Ascending aorta (tissue), 2 donors: ENCODE results near the gene HOXC11. TPM values are rescaled to one million over a fixed set of nuclear protein-coding genes. Genes with fewer than 3 reads are reported as not detected.

Source experiments
- DNase-seq, 2 donors: peaks; one replicate each; pipeline ENCODE4 v3.0.0-alpha.2; 2019; ENCODE audit warnings: low spot score in 2 of 2
- H3K27ac ChIP-seq, 2 donors: fragments of 200-600 bp; sonication (generic); one replicate each; pipeline ENCODE4 v1.5.1; 2016 to 2017; ENCODE audit warnings: mild to moderate bottlenecking in 1 of 2
- H3K27me3 ChIP-seq: fragments of 200-600 bp; sonication (generic); one replicate; pipeline ENCODE4 v1.5.1; 2017
- H3K36me3 ChIP-seq, 2 donors: fragments of 200-600 bp; sonication (generic); one replicate each; pipeline ENCODE4 v1.5.1; 2016
- H3K4me1 ChIP-seq, 2 donors: fragments of 200-600 bp; sonication (generic); one replicate each; pipeline ENCODE4 v1.5.1; 2016 to 2017; ENCODE audit warnings: mild to moderate bottlenecking in 1 of 2
- H3K4me3 ChIP-seq, 2 donors: fragments of 200-600 bp; sonication (generic); one replicate each; pipeline ENCODE4 v1.5.1; 2016 to 2017; ENCODE audit warnings: mild to moderate bottlenecking in 1 of 2
- H3K9me3 ChIP-seq, 2 donors: fragments of 200-600 bp; sonication (generic); one replicate each; pipeline ENCODE4 v1.5.1; 2016
- intact Hi-C: fragments of 100-400 bp; cut with DNase I; formaldehyde crosslinking; loops from one replicate; pipeline ENCODE4 v1.15.1; 2023
- total RNA-seq: library from RNA; depleted of rRNA; stranded (reverse); fragments of >200 nt; gene quantifications from one replicate; pipeline ENCODE4 v1.1.0, GENCODE V29; 2016
- TF ChIP-seq, protein P1 (sequence below), 3 experiments: fragments of 200-600 bp in 2 of 3; fragments of 450-650 bp in 1 of 3; sonication (generic) in 2 of 3; IDR thresholded peaks; one replicate each; pipeline ENCODE4 v1.5.1; 2016 to 2019; ENCODE audit warnings: antibody characterized with exemption in 3 of 3, mild to moderate bottlenecking in 1 of 3, moderate library complexity in 1 of 3

HOXC11 gene
- total RNA-seq, 1 donor from 2014 or later: 0.32 TPM

DNA sequence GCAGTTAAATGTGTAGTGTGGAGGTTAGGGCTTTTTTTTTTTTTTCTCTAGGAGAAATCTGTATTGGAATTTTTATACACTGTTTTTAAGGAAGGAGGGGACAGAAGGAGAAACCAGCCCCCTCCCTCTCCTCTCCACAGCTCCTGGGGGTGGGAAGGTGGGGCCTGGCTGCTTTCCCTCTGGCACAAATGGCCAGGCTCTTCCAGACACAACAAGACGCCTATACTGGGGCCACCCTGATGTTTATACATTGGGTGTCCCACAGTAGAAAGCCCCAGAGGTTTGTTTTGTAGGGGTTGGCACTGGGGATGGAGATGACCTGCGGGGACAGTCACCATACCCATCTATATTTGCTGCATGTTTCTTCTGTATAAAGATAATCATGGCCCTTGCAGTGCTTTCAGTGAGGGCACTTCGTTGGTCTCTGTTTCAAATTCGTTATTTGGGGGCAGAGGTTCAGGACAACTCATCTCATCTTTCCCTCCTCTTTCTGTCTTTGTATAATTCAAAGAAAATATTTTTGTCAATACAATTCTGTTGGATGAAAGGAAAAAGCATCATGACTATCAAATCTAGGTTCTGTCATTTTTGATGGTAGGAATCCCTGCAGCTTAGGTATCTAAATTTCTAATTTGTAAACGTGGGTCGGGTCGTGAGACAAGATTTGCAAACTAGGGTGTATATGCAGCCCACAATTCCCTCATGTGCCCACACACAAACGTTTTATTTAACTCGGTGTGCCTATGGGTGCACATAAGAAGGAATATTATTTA is 4.1 kb downstream of the HOXC11 start:
- no peaks in the 10 kb centered on the region for H3K36me3 ChIP-seq
- no peak overlapping the region for H3K27ac ChIP-seq
- DNase-seq: no peak
- no peaks in the 10 kb centered on the region for H3K9me3 ChIP-seq
- intact Hi-C loops: no loop called here
- TF ChIP-seq, protein P1, sequence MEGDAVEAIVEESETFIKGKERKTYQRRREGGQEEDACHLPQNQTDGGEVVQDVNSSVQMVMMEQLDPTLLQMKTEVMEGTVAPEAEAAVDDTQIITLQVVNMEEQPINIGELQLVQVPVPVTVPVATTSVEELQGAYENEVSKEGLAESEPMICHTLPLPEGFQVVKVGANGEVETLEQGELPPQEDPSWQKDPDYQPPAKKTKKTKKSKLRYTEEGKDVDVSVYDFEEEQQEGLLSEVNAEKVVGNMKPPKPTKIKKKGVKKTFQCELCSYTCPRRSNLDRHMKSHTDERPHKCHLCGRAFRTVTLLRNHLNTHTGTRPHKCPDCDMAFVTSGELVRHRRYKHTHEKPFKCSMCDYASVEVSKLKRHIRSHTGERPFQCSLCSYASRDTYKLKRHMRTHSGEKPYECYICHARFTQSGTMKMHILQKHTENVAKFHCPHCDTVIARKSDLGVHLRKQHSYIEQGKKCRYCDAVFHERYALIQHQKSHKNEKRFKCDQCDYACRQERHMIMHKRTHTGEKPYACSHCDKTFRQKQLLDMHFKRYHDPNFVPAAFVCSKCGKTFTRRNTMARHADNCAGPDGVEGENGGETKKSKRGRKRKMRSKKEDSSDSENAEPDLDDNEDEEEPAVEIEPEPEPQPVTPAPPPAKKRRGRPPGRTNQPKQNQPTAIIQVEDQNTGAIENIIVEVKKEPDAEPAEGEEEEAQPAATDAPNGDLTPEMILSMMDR (IDR thresholded peaks at IDR 0.05): no peak
- peaks cover 5 to 24% of the 10 kb centered on the region in 2 donors for H3K4me1 ChIP-seq
- H3K27me3 ChIP-seq: peaks cover 43% of the 10 kb centered on the region
- H3K4me3 ChIP-seq: no peak overlapping the region

DNA sequence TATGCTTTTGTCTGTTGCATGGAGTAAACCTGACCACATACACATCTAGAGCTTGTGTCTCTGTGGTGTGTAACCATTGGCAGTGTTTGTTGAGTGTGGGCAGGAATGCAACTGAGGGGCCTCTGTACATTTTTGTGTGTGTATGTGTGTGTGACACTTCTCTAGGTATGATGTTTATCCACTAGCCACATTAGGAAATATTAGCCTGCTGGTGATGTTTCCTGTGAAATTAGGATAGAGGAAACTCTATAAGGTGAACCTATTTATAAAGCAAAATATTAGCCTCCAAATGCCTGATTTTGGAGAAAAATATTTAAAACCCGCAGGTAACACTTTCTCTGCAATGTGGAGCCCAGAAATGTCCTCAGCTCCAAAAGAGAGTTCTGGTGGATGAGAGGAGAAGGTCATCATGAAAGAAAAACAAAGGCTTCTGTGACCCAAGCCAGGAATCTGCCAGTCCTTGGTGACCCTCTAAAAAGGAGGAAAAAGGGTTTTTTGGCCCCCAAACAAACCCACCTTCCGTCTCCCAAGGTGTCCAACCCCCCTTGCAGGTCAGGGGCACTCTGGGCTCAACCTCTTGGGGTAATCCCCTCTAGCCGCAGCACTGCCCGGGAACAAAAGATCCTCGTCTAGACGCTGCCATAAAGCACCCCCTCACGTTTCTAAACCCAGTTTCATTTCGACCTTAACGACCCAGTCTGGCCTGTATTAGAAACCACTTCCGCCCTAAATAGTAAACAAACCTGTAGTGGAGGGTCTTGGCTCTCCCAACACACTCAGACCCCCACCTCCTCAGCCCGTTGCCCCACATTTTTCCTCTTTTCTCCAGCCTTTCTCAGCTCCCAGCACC is 4.9 kb downstream of the HOXC11 start:
- TF ChIP-seq, protein P1 (IDR thresholded peaks at IDR 0.05): no peak
- H3K36me3 ChIP-seq: no peaks in the 10 kb centered on the region
- no peak overlapping the region for H3K4me3 ChIP-seq
- no peak for DNase-seq
- intact Hi-C loops: no loop called here
- H3K9me3 ChIP-seq: no peaks in the 10 kb centered on the region
- H3K27me3 ChIP-seq: peaks cover 43% of the 10 kb centered on the region
- H3K4me1 ChIP-seq: peaks cover 5 to 24% of the 10 kb centered on the region in 2 donors
- H3K27ac ChIP-seq: no peak overlapping the region

DNA sequence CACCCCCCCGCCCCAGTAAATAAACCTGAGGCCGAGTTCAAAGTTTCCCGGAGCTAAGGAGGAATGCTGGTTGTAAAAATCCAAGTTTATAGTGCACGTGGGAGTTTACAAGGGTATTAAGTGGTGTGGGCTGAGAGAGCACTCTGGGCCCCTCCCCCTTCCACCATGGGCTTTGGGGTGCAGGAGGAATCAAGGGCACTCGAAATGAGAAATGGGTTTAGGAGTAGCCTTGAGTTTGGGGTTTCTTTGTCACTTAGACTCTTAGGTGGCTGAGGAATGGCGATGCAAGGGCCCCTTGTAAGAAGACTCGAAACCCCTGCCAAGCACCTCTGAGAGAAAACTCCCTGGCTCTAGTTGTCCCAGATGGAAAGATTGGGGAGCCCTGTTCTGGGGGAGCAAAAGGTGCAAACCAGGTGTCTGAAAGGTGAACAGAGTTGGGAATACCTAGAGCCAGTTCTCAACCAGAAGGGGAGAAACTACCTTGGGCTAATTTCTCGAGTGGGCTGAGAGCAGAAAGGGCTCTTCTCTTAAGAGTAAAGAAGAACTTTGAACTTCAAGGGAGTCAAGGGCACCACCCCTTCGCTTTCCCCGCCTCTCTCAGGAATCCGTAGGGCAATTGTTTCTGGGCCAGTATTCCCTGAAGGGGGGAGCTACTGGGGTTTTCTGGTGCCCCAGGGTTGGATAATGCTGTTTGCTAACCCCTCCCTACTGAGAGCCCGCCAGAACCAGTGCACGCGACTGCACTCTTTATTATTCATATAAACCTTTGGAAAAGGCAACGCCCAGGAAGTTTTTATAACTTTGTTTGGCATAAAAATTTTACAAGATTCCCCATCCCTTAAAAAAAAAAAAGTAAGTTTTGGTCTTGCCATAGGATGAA is 5.8 kb downstream of the HOXC11 start:
- peaks cover 44% of the 10 kb centered on the region for H3K27me3 ChIP-seq
- peaks cover 5 to 18% of the 10 kb centered on the region in 2 donors for H3K4me1 ChIP-seq
- no peak for DNase-seq
- H3K27ac ChIP-seq: no peak overlapping the region
- TF ChIP-seq, protein P1 (IDR thresholded peaks at IDR 0.05): no peak
- no peak overlapping the region for H3K4me3 ChIP-seq
- H3K9me3 ChIP-seq: no peaks in the 10 kb centered on the region
- H3K36me3 ChIP-seq: no peaks in the 10 kb centered on the region
- intact Hi-C loops: no loop called here

DNA sequence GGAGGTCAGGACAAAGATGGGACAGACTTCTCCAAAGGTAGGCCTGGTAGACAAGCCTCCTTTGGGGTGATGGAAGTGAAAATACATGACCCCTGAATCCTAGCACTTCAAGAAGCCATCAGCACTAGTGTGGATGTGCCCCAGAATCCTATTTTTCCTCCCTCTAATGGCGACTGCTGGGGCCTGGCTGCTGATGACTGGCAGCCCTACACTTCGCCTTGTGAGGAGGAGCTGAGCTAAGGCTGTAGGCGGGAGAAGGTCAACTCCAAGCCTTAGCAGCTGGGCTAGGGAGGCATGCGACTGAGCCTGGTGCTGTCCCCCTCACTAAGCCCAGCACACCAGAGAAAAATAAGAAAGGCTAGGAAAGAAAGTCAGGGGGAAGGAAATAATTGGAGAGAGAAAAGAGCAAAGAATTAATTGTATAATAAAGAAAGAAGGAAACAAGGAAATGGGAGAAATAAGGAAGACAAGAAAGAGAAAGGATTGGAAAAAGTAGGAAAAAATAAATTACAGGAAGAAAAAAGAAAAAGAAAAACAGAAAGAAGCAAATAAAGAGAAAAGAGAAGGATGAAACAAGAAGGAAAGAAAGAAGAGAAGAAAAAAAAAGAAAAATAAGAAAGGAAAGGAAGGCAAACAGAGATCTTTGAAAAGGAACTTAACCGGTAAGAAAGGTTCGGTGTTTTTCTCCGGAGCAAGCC is 7.3 kb downstream of the HOXC11 start:
- H3K9me3 ChIP-seq: no peaks in the 10 kb centered on the region
- TF ChIP-seq, protein P1 (IDR thresholded peaks at IDR 0.05): no peak
- H3K4me1 ChIP-seq: peaks cover 0 to 5% of the 10 kb centered on the region in 2 donors
- intact Hi-C loops: no loop called here
- no peak overlapping the region for H3K4me3 ChIP-seq
- no peak for DNase-seq
- peaks cover 42% of the 10 kb centered on the region for H3K27me3 ChIP-seq
- no peak overlapping the region for H3K27ac ChIP-seq
- no peaks in the 10 kb centered on the region for H3K36me3 ChIP-seq
